ENCODE data around the gene CCDC92B. TPM values are rescaled to one million over a fixed set of nuclear protein-coding genes. Genes with fewer than 3 reads are reported as not detected.

The CCDC92B gene
- total and polyA plus RNA-seq, 9 of the 15 experiments (the other 6 are each of a cell fraction or from before 2014, with no cell fraction given) = not detected

DNA sequence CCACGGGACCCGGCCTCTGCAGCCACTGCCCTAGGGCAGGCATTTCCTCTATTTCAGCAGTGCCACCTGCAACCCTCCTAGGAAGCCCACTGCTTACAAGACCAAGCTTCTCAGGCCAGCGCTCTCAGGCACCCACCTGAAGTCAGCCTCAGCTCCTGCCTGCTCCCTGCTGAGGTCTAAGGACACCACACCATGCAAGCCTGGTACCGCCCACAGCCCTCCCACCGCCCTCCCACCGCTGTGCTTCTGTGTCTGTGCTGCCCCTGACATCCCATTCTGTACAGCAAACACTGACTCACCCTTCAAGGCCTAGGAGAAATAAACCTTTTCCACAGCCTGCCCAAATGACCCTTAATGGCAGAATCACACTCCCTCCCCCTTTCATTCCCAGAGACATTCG is 44.2 kb downstream of the CCDC92B start (continued):
- TF ChIP-seq CREBBP (IDR thresholded peaks at IDR 0.05; ENCODE audit: low read depth, low read length) (no peak), MCM2 (IDR thresholded peaks at IDR 0.05; ENCODE audit: low read depth) (no peak), CBX5 (IDR thresholded peaks at IDR 0.05; ENCODE audit: borderline replicate concordance, low read depth) (no peak), HSF4 (CRISPR knock-in tag; IDR thresholded peaks at IDR 0.05; ENCODE audit: borderline replicate concordance) (no peak), GATA2 (CRISPR knock-in tag; IDR thresholded peaks at IDR 0.05) (no peak), SRF (CRISPR knock-in tag; IDR thresholded peaks at IDR 0.05) (no peak)
- TF ChIP-seq, protein P1, sequence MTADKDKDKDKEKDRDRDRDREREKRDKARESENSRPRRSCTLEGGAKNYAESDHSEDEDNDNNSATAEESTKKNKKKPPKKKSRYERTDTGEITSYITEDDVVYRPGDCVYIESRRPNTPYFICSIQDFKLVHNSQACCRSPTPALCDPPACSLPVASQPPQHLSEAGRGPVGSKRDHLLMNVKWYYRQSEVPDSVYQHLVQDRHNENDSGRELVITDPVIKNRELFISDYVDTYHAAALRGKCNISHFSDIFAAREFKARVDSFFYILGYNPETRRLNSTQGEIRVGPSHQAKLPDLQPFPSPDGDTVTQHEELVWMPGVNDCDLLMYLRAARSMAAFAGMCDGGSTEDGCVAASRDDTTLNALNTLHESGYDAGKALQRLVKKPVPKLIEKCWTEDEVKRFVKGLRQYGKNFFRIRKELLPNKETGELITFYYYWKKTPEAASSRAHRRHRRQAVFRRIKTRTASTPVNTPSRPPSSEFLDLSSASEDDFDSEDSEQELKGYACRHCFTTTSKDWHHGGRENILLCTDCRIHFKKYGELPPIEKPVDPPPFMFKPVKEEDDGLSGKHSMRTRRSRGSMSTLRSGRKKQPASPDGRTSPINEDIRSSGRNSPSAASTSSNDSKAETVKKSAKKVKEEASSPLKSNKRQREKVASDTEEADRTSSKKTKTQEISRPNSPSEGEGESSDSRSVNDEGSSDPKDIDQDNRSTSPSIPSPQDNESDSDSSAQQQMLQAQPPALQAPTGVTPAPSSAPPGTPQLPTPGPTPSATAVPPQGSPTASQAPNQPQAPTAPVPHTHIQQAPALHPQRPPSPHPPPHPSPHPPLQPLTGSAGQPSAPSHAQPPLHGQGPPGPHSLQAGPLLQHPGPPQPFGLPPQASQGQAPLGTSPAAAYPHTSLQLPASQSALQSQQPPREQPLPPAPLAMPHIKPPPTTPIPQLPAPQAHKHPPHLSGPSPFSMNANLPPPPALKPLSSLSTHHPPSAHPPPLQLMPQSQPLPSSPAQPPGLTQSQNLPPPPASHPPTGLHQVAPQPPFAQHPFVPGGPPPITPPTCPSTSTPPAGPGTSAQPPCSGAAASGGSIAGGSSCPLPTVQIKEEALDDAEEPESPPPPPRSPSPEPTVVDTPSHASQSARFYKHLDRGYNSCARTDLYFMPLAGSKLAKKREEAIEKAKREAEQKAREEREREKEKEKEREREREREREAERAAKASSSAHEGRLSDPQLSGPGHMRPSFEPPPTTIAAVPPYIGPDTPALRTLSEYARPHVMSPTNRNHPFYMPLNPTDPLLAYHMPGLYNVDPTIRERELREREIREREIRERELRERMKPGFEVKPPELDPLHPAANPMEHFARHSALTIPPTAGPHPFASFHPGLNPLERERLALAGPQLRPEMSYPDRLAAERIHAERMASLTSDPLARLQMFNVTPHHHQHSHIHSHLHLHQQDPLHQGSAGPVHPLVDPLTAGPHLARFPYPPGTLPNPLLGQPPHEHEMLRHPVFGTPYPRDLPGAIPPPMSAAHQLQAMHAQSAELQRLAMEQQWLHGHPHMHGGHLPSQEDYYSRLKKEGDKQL (CRISPR knock-in tag; IDR thresholded peaks at IDR 0.05; ENCODE audit: borderline replicate concordance) = no peak
- TF ChIP-seq, protein P2, sequence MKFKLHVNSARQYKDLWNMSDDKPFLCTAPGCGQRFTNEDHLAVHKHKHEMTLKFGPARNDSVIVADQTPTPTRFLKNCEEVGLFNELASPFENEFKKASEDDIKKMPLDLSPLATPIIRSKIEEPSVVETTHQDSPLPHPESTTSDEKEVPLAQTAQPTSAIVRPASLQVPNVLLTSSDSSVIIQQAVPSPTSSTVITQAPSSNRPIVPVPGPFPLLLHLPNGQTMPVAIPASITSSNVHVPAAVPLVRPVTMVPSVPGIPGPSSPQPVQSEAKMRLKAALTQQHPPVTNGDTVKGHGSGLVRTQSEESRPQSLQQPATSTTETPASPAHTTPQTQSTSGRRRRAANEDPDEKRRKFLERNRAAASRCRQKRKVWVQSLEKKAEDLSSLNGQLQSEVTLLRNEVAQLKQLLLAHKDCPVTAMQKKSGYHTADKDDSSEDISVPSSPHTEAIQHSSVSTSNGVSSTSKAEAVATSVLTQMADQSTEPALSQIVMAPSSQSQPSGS (CRISPR knock-in tag; IDR thresholded peaks at IDR 0.05) = no peak
- TF ChIP-seq, protein P3, sequence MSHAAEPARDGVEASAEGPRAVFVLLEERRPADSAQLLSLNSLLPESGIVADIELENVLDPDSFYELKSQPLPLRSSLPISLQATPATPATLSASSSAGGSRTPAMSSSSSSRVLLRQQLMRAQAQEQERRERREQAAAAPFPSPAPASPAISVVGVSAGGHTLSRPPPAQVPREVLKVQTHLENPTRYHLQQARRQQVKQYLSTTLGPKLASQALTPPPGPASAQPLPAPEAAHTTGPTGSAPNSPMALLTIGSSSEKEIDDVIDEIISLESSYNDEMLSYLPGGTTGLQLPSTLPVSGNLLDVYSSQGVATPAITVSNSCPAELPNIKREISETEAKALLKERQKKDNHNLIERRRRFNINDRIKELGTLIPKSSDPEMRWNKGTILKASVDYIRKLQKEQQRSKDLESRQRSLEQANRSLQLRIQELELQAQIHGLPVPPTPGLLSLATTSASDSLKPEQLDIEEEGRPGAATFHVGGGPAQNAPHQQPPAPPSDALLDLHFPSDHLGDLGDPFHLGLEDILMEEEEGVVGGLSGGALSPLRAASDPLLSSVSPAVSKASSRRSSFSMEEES (CRISPR knock-in tag; IDR thresholded peaks at IDR 0.05) = no peak
- TF ChIP-seq, protein P4, sequence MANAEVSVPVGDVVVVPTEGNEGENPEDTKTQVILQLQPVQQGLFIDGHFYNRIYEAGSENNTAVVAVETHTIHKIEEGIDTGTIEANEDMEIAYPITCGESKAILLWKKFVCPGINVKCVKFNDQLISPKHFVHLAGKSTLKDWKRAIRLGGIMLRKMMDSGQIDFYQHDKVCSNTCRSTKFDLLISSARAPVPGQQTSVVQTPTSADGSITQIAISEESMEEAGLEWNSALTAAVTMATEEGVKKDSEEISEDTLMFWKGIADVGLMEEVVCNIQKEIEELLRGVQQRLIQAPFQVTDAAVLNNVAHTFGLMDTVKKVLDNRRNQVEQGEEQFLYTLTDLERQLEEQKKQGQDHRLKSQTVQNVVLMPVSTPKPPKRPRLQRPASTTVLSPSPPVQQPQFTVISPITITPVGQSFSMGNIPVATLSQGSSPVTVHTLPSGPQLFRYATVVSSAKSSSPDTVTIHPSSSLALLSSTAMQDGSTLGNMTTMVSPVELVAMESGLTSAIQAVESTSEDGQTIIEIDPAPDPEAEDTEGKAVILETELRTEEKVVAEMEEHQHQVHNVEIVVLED (CRISPR knock-in tag; IDR thresholded peaks at IDR 0.05) = no peak
- TF ChIP-seq, protein P5, sequence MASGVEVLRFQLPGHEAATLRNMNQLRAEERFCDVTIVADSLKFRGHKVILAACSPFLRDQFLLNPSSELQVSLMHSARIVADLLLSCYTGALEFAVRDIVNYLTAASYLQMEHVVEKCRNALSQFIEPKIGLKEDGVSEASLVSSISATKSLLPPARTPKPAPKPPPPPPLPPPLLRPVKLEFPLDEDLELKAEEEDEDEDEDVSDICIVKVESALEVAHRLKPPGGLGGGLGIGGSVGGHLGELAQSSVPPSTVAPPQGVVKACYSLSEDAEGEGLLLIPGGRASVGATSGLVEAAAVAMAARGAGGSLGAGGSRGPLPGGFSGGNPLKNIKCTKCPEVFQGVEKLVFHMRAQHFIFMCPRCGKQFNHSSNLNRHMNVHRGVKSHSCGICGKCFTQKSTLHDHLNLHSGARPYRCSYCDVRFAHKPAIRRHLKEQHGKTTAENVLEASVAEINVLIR (CRISPR knock-in tag; IDR thresholded peaks at IDR 0.05) = no peak
